H1 (cell line): ENCODE data around the gene KCNK7. TPM values are rescaled to one million over a fixed set of nuclear protein-coding genes. Genes with fewer than 3 reads are reported as not detected.

Experiments
- CTCF ChIA-PET: fragments of 300-600 bp; sonication (Branson Sonifier 250); formaldehyde crosslinking; loops from one replicate; lab custom pipeline; 2021; ENCODE audit not compliant: partially characterized antibody; lab: Charles Lee
- POLR2A ChIA-PET: fragments of 300-600 bp; sonication (Branson Sonifier 250); formaldehyde crosslinking; loops from one replicate; lab custom pipeline; 2021; ENCODE audit warnings: inconsistent platforms; ENCODE audit not compliant: partially characterized antibody; lab: Charles Lee
- DNase-seq, 2 experiments: peaks; one replicate each; pipeline versions ENCODE4 v3.0.0 to v3.0.0-alpha.2; 2010 to 2022; ENCODE audit warnings: low spot score in 2 of 2, low read depth in 1 of 2, mixed read lengths in 1 of 2
- FAIRE-seq: peaks from 2 replicates; lab custom pipeline; 2011; peaks lifted over from hg19 to GRCh38; lab: Jason Lieb, UNC
- H2AFZ ChIP-seq: 2 replicates; pipeline ENCODE4 v1.8.1; 2012; ENCODE audit warnings: low read length, inconsistent platforms
- H2AK5ac ChIP-seq: 2 replicates; pipeline ENCODE4 v1.6.1; 2013; ENCODE audit warnings: low read depth, low read length
- H2BK120ac ChIP-seq: replicated peaks from 2 replicates; pipeline ENCODE3; 2013; ENCODE audit warnings: low read depth, low read length, inconsistent platforms
- H2BK12ac ChIP-seq: 2 replicates; pipeline ENCODE4 v1.6.1; 2013; ENCODE audit warnings: low read depth, low read length
- H2BK15ac ChIP-seq: 2 replicates; pipeline ENCODE4 v1.6.1; 2013; ENCODE audit warnings: low read length
- H2BK20ac ChIP-seq: 2 replicates; pipeline ENCODE4 v1.6.1; 2013; ENCODE audit warnings: low read length
- H2BK5ac ChIP-seq: 2 replicates; pipeline ENCODE4 v1.6.1; 2013; ENCODE audit warnings: low read depth, low read length
- H3K14ac ChIP-seq: 2 replicates; pipeline ENCODE4 v1.6.1; 2013; ENCODE audit warnings: inconsistent platforms; ENCODE audit not compliant: insufficient read length
- H3K18ac ChIP-seq: 2 replicates; pipeline ENCODE4 v1.6.1; 2013; ENCODE audit warnings: low read length; ENCODE audit errors: extremely low read depth
- H3K23ac ChIP-seq: 2 replicates; pipeline ENCODE4 v1.6.1; 2013; ENCODE audit warnings: inconsistent platforms; ENCODE audit not compliant: insufficient read length
- H3K23me2 ChIP-seq: 2 replicates; pipeline ENCODE4 v1.6.1; 2013; ENCODE audit warnings: low read depth, low read length
- H3K27ac ChIP-seq: 2 replicates; pipeline ENCODE4 v1.6.1; 2011; ENCODE audit warnings: low read depth, low read length, inconsistent platforms
- H3K27me3 ChIP-seq, 4 experiments: replicated peaks in 1 of 4; 1 replicate in 1 of 4; 2 replicates in 3 of 4; pipeline versions ENCODE4 v1.6.1 to v1.8.1; 2011 to 2013; ENCODE audit warnings: low read length in 3 of 4, mild to moderate bottlenecking in 3 of 4, inconsistent platforms in 2 of 4, mixed read lengths in 2 of 4, moderate library complexity in 1 of 4; ENCODE audit not compliant: control insufficient read depth in 3 of 4, insufficient read depth in 3 of 4; ENCODE audit errors: extremely low read depth in 1 of 4
- H3K36me3 ChIP-seq, 4 experiments: 2 replicates each; pipeline versions ENCODE4 v1.6.1 to v1.8.1; 2011 to 2013; ENCODE audit warnings: mild to moderate bottlenecking in 4 of 4, low read length in 3 of 4, moderate library complexity in 2 of 4, control low read depth in 1 of 4, inconsistent platforms in 1 of 4; ENCODE audit not compliant: insufficient read depth in 4 of 4, control insufficient read depth in 2 of 4
- H3K4ac ChIP-seq: replicated peaks from 2 replicates; pipeline ENCODE3; 2013; ENCODE audit warnings: low read length, low read depth, mixed read lengths, inconsistent platforms; ENCODE audit not compliant: insufficient read length
- H3K4me1 ChIP-seq, 4 experiments: replicated peaks in 1 of 4; 1 replicate in 1 of 4; 2 replicates in 3 of 4; pipeline versions ENCODE4 v1.6.1 to v1.8.1; 2011 to 2013; ENCODE audit warnings: low read length in 3 of 4, inconsistent platforms in 2 of 4, mixed read lengths in 1 of 4; ENCODE audit not compliant: insufficient read depth in 4 of 4, control insufficient read depth in 3 of 4
- H3K4me2 ChIP-seq, 2 experiments: 2 replicates each; pipeline versions ENCODE4 v1.6.1 to v1.8.1; 2011 to 2013; ENCODE audit warnings: low read depth in 2 of 2, low read length in 2 of 2, control low read depth in 1 of 2, inconsistent platforms in 1 of 2, mild to moderate bottlenecking in 1 of 2; ENCODE audit not compliant: insufficient read depth in 1 of 2
- H3K4me3 ChIP-seq, 4 experiments: fragments of 200-600, 300-600 bp in 1 of 4; sonication (generic), shearing (Covaris generic), sonication (Bioruptor Twin) in 1 of 4; 2 replicates each; pipeline versions ENCODE4 v1.5.1 to v1.8.1; 2011 to 2016; ENCODE audit warnings: low read length in 4 of 4, low read depth in 3 of 4, control low read depth in 2 of 4, inconsistent platforms in 2 of 4, mild to moderate bottlenecking in 2 of 4, mixed read lengths in 1 of 4, moderate library complexity in 1 of 4; ENCODE audit not compliant: insufficient read depth in 2 of 4; ENCODE audit errors: extremely low read depth in 1 of 4
- H3K56ac ChIP-seq: replicated peaks from 2 replicates; pipeline ENCODE3; 2013; ENCODE audit warnings: low read depth, mild to moderate bottlenecking, mixed read lengths, low read length, inconsistent platforms; ENCODE audit not compliant: insufficient read length
- H3K79me1 ChIP-seq: 2 replicates; pipeline ENCODE4 v1.6.1; 2013; ENCODE audit warnings: low read depth, low read length, control low read depth
- H3K79me2 ChIP-seq, 2 experiments: 2 replicates each; pipeline versions ENCODE4 v1.6.1 to v1.8.1; 2012 to 2013; ENCODE audit warnings: low read length in 2 of 2, mild to moderate bottlenecking in 2 of 2, inconsistent platforms in 1 of 2; ENCODE audit not compliant: insufficient read depth in 2 of 2, control insufficient read depth in 1 of 2
- H3K9ac ChIP-seq, 4 experiments: replicated peaks in 1 of 4; 1 replicate in 1 of 4; 2 replicates in 3 of 4; pipeline versions ENCODE4 v1.6.1 to v1.8.1; 2011 to 2013; ENCODE audit warnings: low read depth in 3 of 4, low read length in 3 of 4, control low read depth in 2 of 4, mild to moderate bottlenecking in 2 of 4, moderate library complexity in 2 of 4, inconsistent platforms in 1 of 4; ENCODE audit errors: extremely low read depth in 1 of 4
- H3K9me3 ChIP-seq, 2 experiments: 2 replicates each; pipeline versions ENCODE4 v1.6.1 to v1.8.1; 2012 to 2013; ENCODE audit warnings: mild to moderate bottlenecking in 2 of 2, moderate library complexity in 2 of 2, control low read depth in 1 of 2, inconsistent platforms in 1 of 2, low read depth in 1 of 2, low read length in 1 of 2, mixed read lengths in 1 of 2; ENCODE audit not compliant: insufficient read depth in 2 of 2
- H4K20me1 ChIP-seq, 2 experiments: replicated peaks in 1 of 2; 2 replicates each; pipeline versions ENCODE3 to v1.8.1; 2011 to 2013; ENCODE audit warnings: inconsistent platforms in 2 of 2, low read length in 2 of 2, mild to moderate bottlenecking in 1 of 2; ENCODE audit not compliant: insufficient read depth in 2 of 2, control insufficient read depth in 1 of 2
- H4K5ac ChIP-seq: 2 replicates; pipeline ENCODE4 v1.6.1; 2013; ENCODE audit warnings: low read length, low read depth, mixed read lengths, inconsistent platforms; ENCODE audit not compliant: insufficient read length
- H4K8ac ChIP-seq: 2 replicates; pipeline ENCODE4 v1.8.0; 2013; ENCODE audit warnings: mild to moderate bottlenecking, moderate library complexity, low read length, inconsistent platforms; ENCODE audit not compliant: insufficient read depth; ENCODE audit errors: extremely low read depth
- H4K91ac ChIP-seq: replicated peaks from 2 replicates; pipeline ENCODE3; 2013; ENCODE audit warnings: low read length, mixed read lengths, inconsistent platforms; ENCODE audit not compliant: insufficient read length
- BACH1 ChIP-seq: IDR thresholded peaks from 2 replicates; pipeline ENCODE4 v1.6.1; 2012; ENCODE audit warnings: low read length, improper control_type of control experiment
- CREB1 ChIP-seq: IDR thresholded peaks from 2 replicates; pipeline ENCODE4 v1.6.1; 2012; ENCODE audit warnings: inconsistent platforms
- FOSL1 ChIP-seq: IDR thresholded peaks from 2 replicates; pipeline ENCODE4 v1.6.1; 2011; ENCODE audit warnings: mild to moderate bottlenecking, low read depth, low read length, moderate library complexity; ENCODE audit not compliant: insufficient read depth
- NRF1 ChIP-seq: IDR thresholded peaks from 2 replicates; pipeline ENCODE4 v1.6.1; 2011; ENCODE audit warnings: mild to moderate bottlenecking, low read depth, low read length, improper control_type of control experiment
- POLR2AphosphoS5 ChIP-seq: IDR thresholded peaks from 2 replicates; pipeline ENCODE4 v1.6.1; 2011; ENCODE audit warnings: low read depth, low read length
- TAF7 ChIP-seq: optimal IDR thresholded peaks from 2 replicates; pipeline ENCODE3; 2011; ENCODE audit warnings: low read depth, mild to moderate bottlenecking, inconsistent platforms, low read length, moderate library complexity, borderline replicate concordance
- YY1 ChIP-seq: IDR thresholded peaks from 2 replicates; pipeline ENCODE4 v1.6.1; 2011; ENCODE audit warnings: low read depth, mild to moderate bottlenecking, low read length
- WGBS, 2 experiments: shearing (Covaris generic) in 1 of 2; methylation state at CpG; one replicate each; pipeline versions ENCODE4 v1.1.6 to v1.1.7; 2013 to 2015; ENCODE audit warnings: low lambda C conversion rate in 2 of 2, mixed read lengths in 2 of 2, inconsistent platforms in 1 of 2, low coverage in 1 of 2, missing lambda C conversion rate in 1 of 2; ENCODE audit not compliant: insufficient replicate concordance in 2 of 2, insufficient coverage in 1 of 2, insufficient read length in 1 of 2; ENCODE audit errors: extremely low coverage in 1 of 2, missing lambda C conversion rate in 1 of 2; 5-methylcytosine and 5-hydroxymethylcytosine counted together
- polyA plus RNA-seq, 7 experiments: library from polyadenylated mRNA; depleted of rRNA in 3 of 7; stranded (reverse) in 5 of 7; unstranded in 2 of 7; fragments of >200 nt in 5 of 7; fragments of 200-250 nt in 2 of 7; gene quantifications; 1 replicate in 5 of 7; 2 replicates in 1 of 7; 4 replicates in 1 of 7; pipeline versions ENCODE4 v1.2.1 to v1.2.3, GENCODE V29; 2011 to 2013; ENCODE audit warnings: missing spikeins in 2 of 7, mixed read lengths in 2 of 7
- total RNA-seq: library from RNA; stranded (reverse); fragmentation: NEBNext Ultra II Directional; extraction: Animal tissue kit (Norgen Biotek cat#: 25700); gene quantifications from 2 replicates; pipeline ENCODE4 v1.2.1, GENCODE V29; 2021

The KCNK7 gene
- total and polyA plus RNA-seq, 2 of the 8 experiments (the other 6 are each of a cell fraction or from before 2014, with no cell fraction given) = 0.74 to 1.0 TPM

DNA sequence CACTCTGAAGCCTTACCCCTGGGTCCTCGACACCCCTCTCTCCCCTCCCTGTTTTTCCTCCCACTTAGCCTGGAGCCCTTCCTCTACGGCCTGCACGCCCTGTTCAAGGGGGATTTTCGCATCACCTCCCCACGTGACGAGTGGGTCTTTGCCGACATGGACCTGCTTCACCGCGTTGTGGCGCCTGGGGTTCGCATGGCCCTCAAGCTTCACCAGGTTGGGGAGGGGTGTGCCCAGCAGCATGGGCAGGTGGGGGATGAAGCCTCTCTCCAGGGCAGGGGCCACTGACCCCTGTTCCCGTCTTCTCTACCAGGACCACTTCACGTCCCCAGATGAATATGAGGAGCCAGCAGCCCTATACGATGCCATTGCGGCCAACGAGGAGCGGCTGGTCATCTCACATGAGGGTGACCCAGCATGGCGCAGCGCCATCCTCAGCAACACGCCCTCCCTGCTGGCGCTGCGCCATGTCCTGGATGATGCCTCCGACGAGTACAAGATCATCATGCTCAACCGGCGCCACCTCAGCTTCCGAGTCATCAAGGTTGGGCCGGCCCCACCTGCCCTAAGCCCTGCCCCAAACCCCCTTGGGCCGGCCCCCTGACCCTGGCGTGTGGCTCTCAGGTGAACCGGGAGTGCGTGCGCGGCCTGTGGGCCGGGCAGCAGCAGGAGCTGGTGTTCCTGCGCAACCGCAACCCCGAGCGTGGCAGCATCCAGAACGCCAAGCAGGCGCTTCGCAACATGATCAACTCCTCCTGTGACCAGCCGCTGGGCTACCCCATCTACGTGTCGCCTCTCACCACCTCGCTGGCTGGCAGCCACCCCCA lies 39.5 kb upstream of the KCNK7 start:
- no peaks in the 10 kb centered on the region for H3K79me2 ChIP-seq
- H3K27ac ChIP-seq = no peak overlapping the region
- H2BK12ac ChIP-seq = no peak overlapping the region
- H3K14ac ChIP-seq = no peak overlapping the region
- TF ChIP-seq POLR2AphosphoS5 (no peak), NRF1 (no peak), YY1 (no peak), FOSL1 (no peak), TAF7 (no peak), BACH1 (no peak), CREB1 (no peak)
- H3K23me2 ChIP-seq = peaks cover 3% of the 10 kb centered on the region; the same call in 1 of the 2 replicates
- no peak overlapping the region for H3K4ac ChIP-seq
- no peak overlapping the region for H2BK120ac ChIP-seq
- no peak overlapping the region for H3K4me3 ChIP-seq
- CTCF ChIA-PET = interaction anchor here (0.5 to 2.4 kb wide), 6 partner anchors 9 to 1451 kb away, joined by 3 to 9 read pairs (median 3); no protein-coding TSS in a partner anchor
- H3K9me3 ChIP-seq = no peaks in the 10 kb centered on the region
- H4K8ac ChIP-seq = no peak overlapping the region
- no peak overlapping the region for H2BK15ac ChIP-seq
- H4K5ac ChIP-seq = no peak overlapping the region
- H3K23ac ChIP-seq = no peak overlapping the region
- no peak overlapping the region; a peak in 1 of 7 replicates for H3K9ac ChIP-seq
- H3K4me1 ChIP-seq = peaks cover 3 to 15% (median 8%) of the 10 kb centered on the region in 4 experiments
- H4K91ac ChIP-seq = no peak overlapping the region
- H3K36me3 ChIP-seq = peaks cover 2 to 39% (median 23%) of the 10 kb centered on the region in 4 experiments; a peak in 7 of 8 replicates
- POLR2A ChIA-PET = interaction anchor here (1.1 to 6.9 kb wide), 6 partner anchors 10 to 43 kb away, joined by 3 to 55 read pairs (median 5); no protein-coding TSS in a partner anchor
- peaks cover 4% of the 10 kb centered on the region; the same call in 1 of the 2 replicates for H3K79me1 ChIP-seq
- no peak overlapping the region for H3K56ac ChIP-seq
- no peak overlapping the region for H2BK20ac ChIP-seq
- no peak overlapping the region for H3K4me2 ChIP-seq
- WGBS, 2 experiments = 96% methylated on average over 39 of the region's 46 CpGs; no CpG with 5 or more reads in 1 of the 2 experiments
- H4K20me1 ChIP-seq = peaks cover 0 to 10% of the 10 kb centered on the region in 2 experiments
- no peak for FAIRE-seq
- H2AK5ac ChIP-seq = no peak overlapping the region
- no peak overlapping the region for H2BK5ac ChIP-seq
- DNase-seq = no peak
- no peak overlapping the region for H2AFZ ChIP-seq
- no peak overlapping the region for H3K18ac ChIP-seq
- H3K27me3 ChIP-seq = no peaks in the 10 kb centered on the region
